Pancreas (tissue), 10 donors: ENCODE results near the gene HINFP. TPM values are rescaled to one million over a fixed set of nuclear protein-coding genes. Genes with fewer than 3 reads are reported as not detected.
"Not testable (repeated sequence)": the region's sequence is repeated elsewhere in the genome, so short reads cannot be mapped to it uniquely, and the experiment has no call there.

ENCODE experiments used
- ATAC-seq, 4 donors: fragments of 200-7000 bp; cut with Tn5 transposase; one replicate each; pipeline versions ENCODE4 v1.8.0 to v1.9.1; 2020; ENCODE audit warnings: mild to moderate bottlenecking in 4 of 4, moderate library complexity in 4 of 4
- DNase-seq, 6 donors: peaks; one replicate each; pipeline ENCODE4 v3.0.0-alpha.2; 2020
- FAIRE-seq: peaks from 2 replicates; lab custom pipeline; 2012; peaks lifted over from hg19 to GRCh38; lab: Jason Lieb, UNC
- H3K27ac ChIP-seq, 4 donors: fragments of 200-600 bp; sonication (generic); 1 replicate in 3 of 4; 2 replicates in 1 of 4; pipeline versions ENCODE4 v1.5.0 to v1.8.0; 2020
- H3K27me3 ChIP-seq, 4 donors: fragments of 200-600 bp; one replicate each; pipeline ENCODE4 v1.8.0; 2021
- H3K36me3 ChIP-seq, 3 donors: fragments of 200-600 bp; sonication (generic) in 1 of 3; one replicate each; pipeline versions ENCODE4 v1.5.0 to v1.8.0; 2020 to 2021
- H3K4me1 ChIP-seq, 3 donors: fragments of 200-600 bp; one replicate each; pipeline ENCODE4 v1.8.0; 2021
- H3K4me3 ChIP-seq, 4 donors: fragments of 200-600 bp; sonication (generic) in 2 of 4; one replicate each; pipeline versions ENCODE4 v1.5.0 to v1.8.0; 2020 to 2021
- H3K9me3 ChIP-seq, 4 donors: fragments of 200-600 bp; one replicate each; pipeline ENCODE4 v1.8.0; 2021
- CTCF ChIP-seq, 4 donors: fragments of 200-600 bp; sonication (generic) in 3 of 4; IDR thresholded peaks; one replicate each; pipeline versions ENCODE4 v1.5.0 to v1.8.0; 2021; ENCODE audit warnings: antibody characterized with exemption in 4 of 4
- WGBS, 2 donors: extraction: QIAGEN DNeasy Blood & Tissue Kit; methylation state at CpG; one replicate each; pipeline ENCODE4 v1.1.7; 2013; 5-methylcytosine and 5-hydroxymethylcytosine counted together
- intact Hi-C, 3 donors: fragments of 100-400 bp; cut with DNase I; formaldehyde crosslinking; loops; one replicate each; pipeline versions ENCODE4 v1.11.1 to v1.14.2; 2022
- polyA plus RNA-seq, 2 donors: library from polyadenylated mRNA; stranded (reverse); fragments of 200-250 nt; gene quantifications; one replicate each; pipeline ENCODE4 v1.2.3, GENCODE V29; 2013
- total RNA-seq, 6 donors: library from RNA; stranded (reverse); fragmentation: NEBNext Ultra II Directional in 4 of 6; extraction: Animal tissue kit (Norgen Biotek cat#: 25700) in 4 of 6; gene quantifications; one replicate each; pipeline versions ENCODE4 v1.2.1 to v1.2.4, GENCODE V29; 2021 to 2023
- donor health status: healthy with polysubstance abuse.
- donor health status: DM: no; HTN: no; CAD: no; lungs with moderate emphysema.
- donor health status: DM: no; HTN: no; CAD: no.
- donor health status: control.
- donor health status: control.
- donor health status: Bipolar disorder and iron deficiency.
- donor health status: DM: yes; HTN: yes; CAD: no.
- donor health status: DM: no; HTN: no; CAD: no.
- donor health status: DM: no; HTN: no; CAD: no.
- donor health status: DM: yes; HTN: yes; CAD: no.

Gene HINFP
- total and polyA plus RNA-seq, 8 donors = 8.6 to 21.3 (median 13.3) TPM

GRCh38 chr11:119126675-119127268 lies 5.4 kb downstream of the HINFP start:
- peak overlapping the region in 3 of 4 donors; percentile 15 to 44 (median 33) for H3K27ac ChIP-seq
- H3K4me1 ChIP-seq = peaks cover 6 to 20% (median 18%) of the 10 kb centered on the region in 3 donors
- DNase-seq = peak in 1 of 6 donors; percentile 52
- no peak overlapping the region for H3K4me3 ChIP-seq
- TF ChIP-seq CTCF (IDR thresholded peaks at IDR 0.05) = no peak
- peak; percentile 52 to 82 (median 68) for ATAC-seq
- no peaks in the 10 kb centered on the region for H3K27me3 ChIP-seq
- intact Hi-C loops = no loop called here
- FAIRE-seq = no peak
- 30 to 41% methylated on average over 5 of the region's 5 CpGs for WGBS, 2 donors
- no peaks in the 10 kb centered on the region for H3K9me3 ChIP-seq
- peaks cover 0 to 9% (median 7%) of the 10 kb centered on the region in 3 donors for H3K36me3 ChIP-seq

DNA sequence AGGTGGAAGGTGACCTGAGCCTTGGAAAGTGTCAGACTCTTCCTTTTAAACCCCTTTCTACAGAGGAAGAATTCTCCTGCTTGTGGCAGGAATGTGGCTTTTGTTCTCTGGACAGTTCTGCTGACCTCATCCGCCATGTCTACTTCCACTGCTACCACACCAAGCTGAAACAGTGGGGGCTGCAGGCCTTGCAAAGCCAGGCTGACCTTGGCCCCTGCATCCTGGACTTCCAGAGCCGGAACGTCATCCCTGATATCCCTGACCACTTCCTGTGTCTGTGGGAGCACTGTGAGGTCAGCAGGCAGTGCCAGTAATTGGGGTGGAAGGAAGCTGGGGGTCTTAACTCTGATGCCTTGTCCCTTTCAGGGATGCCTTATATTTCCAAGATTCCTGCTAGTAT lies 9.3 kb downstream of the HINFP start:
- Histone ChIP-seq H3K36me3 (peaks cover 6 to 32% (median 20%) of the 10 kb centered on the region in 3 donors), H3K4me1 (peaks cover 0 to 13% (median 7%) of the 10 kb centered on the region in 3 donors), H3K9me3 (no peaks in the 10 kb centered on the region), H3K4me3 (no peak overlapping the region), H3K27ac (no peak overlapping the region), H3K27me3 (no peaks in the 10 kb centered on the region)
- DNase-seq (no peak), FAIRE-seq (no peak), ATAC-seq (no peak)
- no peak for TF ChIP-seq CTCF (IDR thresholded peaks at IDR 0.05)
- 69 to 82% methylated on average over 3 of the region's 3 CpGs for WGBS, 2 donors
- intact Hi-C loops = no loop called here

GRCh38 chr11:119134389-119134978 lies 13.1 kb downstream of the HINFP start:
- FAIRE-seq = no peak
- peak; percentile 36 to 63 (median 46) for TF ChIP-seq CTCF (IDR thresholded peaks at IDR 0.05)
- DNase-seq = peak in 2 of 6 donors; percentile 50 to 59
- intact Hi-C loops = no loop called here
- H3K27ac ChIP-seq = no peak overlapping the region
- H3K4me1 ChIP-seq = no peaks in the 10 kb centered on the region
- H3K27me3 ChIP-seq = no peaks in the 10 kb centered on the region
- 42 to 46% methylated on average over 4 of the region's 4 CpGs for WGBS, 2 donors
- no peaks in the 10 kb centered on the region for H3K9me3 ChIP-seq
- ATAC-seq = peak; percentile 69 to 89 (median 84)
- peaks cover 6 to 32% (median 16%) of the 10 kb centered on the region in 3 donors for H3K36me3 ChIP-seq
- H3K4me3 ChIP-seq = no peak overlapping the region

- FAIRE-seq, ATAC-seq: not testable (repeated sequence)
Observed at GRCh38 chr11:119139276-119139675, 17.9 kb downstream of the HINFP start.

DNA sequence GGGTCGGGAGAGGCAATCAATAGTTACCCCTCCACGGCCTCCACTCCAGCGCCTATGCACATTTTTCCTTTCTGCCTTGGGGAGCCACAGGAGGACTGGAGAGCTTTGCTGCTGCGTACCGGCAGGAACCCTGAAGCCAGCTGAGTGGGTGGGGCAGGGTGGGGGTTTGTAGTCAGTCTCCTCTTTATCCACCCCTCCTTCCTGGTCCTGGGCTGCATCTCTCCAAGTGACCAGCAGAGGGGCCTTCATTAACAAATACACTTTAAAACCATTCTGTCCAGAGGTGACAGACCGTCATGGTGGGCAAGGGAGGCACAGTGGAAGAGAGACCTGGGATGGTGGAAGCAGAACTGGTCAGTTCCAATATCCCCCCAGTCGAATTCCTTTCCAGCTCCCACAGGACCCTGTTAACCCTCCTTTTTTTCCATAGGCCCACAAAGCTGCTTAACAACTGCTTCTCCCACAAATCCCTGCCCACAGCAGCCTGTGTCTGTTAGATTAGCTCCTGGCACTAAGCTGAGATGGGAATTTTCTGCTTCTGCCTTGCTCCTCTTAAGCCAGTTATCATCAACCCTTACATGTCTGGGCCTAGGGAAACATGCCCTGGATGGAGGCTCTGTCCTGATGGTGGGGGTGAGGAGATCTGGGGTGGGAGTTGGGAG lies 23.6 kb downstream of the HINFP start:
- no peaks in the 10 kb centered on the region for H3K4me1 ChIP-seq
- TF ChIP-seq CTCF (IDR thresholded peaks at IDR 0.05) = peak; percentile 50 to 57 (median 54)
- H3K4me3 ChIP-seq = no peak overlapping the region
- no peaks in the 10 kb centered on the region for H3K36me3 ChIP-seq
- no peaks in the 10 kb centered on the region for H3K9me3 ChIP-seq
- peak in 5 of 6 donors; percentile 49 to 69 (median 62) for DNase-seq
- ATAC-seq = peak; percentile 78 to 94 (median 92)
- FAIRE-seq = no peak
- intact Hi-C loops = no loop called here
- no peaks in the 10 kb centered on the region for H3K27me3 ChIP-seq
- 7 to 11% methylated on average over 7 of the region's 7 CpGs for WGBS, 2 donors
- H3K27ac ChIP-seq = no peak overlapping the region

More at GRCh38 chr11:119139276-119139675, 17.9 kb downstream of the HINFP start:
- H3K4me1 ChIP-seq, H3K9me3 ChIP-seq, H3K4me3 ChIP-seq, H3K27me3 ChIP-seq, intact Hi-C loops, H3K27ac ChIP-seq, DNase-seq, H3K36me3 ChIP-seq: not testable (repeated sequence)
- 77 to 84% methylated on average over 10 of the region's 10 CpGs for WGBS, 2 donors
